Stimulated activated CD8-positive, alpha-beta memory T cell treated with anti-CD3 and anti-CD28 coated beads, Interleukin-4, amount 100 ng/mL, for 48 hours (primary cell): ENCODE results near the gene C15orf40.
"Not testable (repeated sequence)": the region's sequence is repeated elsewhere in the genome, so short reads cannot be mapped to it uniquely, and the experiment has no call there.

Source experiments
- DNase-seq: peaks from one replicate; pipeline ENCODE4 v3.0.0-alpha.2; 2020

Gene C15orf40

DNA sequence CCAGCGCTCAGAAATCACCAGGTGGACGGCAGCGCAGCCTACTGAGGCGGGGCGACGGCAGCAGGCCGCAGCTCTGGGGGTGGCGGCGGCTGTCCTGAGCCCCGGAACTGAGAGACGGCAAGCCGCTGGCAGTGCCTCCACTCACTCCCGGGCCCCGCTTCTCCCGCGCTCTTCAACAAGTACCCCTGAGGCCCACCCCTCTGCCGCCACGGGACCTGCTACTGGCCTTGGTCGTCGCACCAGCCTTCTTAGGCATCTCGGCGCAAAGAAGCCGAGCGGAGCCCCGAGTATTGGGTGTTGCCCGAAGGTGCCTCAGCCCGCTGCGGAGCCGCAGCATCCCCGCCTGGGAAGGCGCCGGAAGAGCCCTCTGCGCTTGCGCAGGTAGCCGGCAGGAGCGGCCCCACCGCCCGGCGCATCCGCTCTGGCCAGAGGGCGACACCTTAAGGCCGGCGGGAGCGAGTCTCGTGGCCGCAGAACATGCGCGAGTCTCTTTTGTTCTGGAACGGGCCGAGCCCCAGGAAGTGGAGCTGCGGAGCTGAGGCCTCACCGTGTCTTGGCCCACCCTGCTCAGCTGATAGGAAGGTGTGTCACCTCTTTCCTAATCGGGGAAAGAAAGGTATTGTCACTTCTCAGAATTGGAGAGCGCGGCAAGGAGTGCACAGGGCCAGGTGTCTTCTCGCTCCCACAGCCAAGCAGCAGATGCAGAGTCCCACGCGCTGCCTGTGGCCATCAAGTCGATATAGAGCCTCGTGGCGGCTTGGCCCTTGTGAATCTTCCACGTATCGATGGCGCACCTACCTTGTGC, at the start of gene C15orf40:
TSS of gene C15orf40 (minus strand) at position 369 of the 805 bp plus-strand sequence. CDS start at position 337, 32 bp downstream.
- DNase-seq: peak; percentile 89

GRCh38 chr15:83057696-83058376, 46.4 kb upstream of the C15orf40 start:
- no peak for DNase-seq

DNA sequence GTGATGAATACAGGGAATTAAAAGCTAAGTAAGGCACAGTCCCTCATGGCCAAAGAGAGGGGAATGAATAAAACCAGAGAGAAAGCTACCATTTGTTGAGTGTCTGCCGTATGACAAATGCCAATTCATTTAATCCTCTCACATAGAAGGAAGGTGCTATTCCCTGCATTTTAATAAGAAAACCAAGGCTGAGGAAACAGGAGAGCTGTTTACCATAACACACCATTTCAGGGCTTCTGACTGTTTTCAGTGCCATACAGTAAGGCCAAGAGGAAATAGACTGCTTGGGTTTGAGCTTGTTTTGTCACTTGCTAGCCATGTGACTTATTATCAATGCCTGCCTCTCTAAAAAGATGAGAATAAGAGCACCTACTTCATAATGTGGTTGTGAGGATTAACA, 45.6 kb upstream of the C15orf40 start:
- no peak for DNase-seq

- DNase-seq: no peak
Measured at GRCh38 chr15:83053151-83053550, 41.7 kb upstream of the C15orf40 start.

DNA sequence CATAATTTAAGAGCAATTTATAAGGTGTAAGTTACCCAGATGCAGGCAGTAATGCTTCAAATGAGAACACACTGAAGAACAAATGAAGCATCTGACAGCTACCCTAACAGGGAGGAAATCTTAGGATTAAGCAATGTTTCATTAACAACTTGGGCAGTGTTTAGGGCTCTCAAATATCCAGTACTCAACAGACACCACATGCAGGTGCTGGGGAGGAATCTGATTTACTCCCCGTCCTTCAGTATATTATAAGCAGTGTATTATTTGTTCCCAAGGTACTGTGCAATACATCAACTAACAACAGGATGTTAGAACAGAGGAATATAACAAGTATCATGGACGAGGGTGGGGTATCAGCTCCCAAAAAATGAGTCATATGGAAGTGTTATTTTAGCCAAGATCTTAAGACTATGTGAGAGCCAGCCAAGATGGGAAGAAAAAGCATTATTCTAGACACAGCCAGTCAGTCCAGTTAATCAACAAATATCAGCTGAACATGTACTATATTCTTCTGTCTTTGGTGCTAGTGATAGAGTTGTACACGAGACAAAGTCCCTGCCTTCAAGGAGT, 35.2 kb upstream of the C15orf40 start:
- DNase-seq: no peak

- no peak for DNase-seq
Measured at GRCh38 chr15:83044156-83044555, 32.7 kb upstream of the C15orf40 start.

DNA sequence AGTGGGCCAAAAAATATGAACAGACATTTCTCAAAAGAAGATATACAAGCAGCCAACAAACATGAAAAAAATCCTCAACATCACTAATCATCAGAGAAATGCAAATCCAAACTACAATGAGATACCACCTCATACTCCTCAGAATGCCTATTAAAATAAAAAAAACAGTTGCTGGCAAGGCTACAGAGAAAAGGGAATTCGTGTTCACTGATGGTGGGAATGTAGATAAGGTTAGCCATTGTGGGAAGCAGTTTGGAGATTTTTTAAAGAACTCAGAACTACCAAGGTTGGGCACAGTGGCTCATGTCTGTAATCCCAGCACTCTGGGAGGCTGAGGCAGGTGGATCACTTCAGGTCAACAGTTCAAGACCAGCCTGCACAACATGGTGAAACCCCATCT, 27.8 kb upstream of the C15orf40 start:
- no peak for DNase-seq

DNA sequence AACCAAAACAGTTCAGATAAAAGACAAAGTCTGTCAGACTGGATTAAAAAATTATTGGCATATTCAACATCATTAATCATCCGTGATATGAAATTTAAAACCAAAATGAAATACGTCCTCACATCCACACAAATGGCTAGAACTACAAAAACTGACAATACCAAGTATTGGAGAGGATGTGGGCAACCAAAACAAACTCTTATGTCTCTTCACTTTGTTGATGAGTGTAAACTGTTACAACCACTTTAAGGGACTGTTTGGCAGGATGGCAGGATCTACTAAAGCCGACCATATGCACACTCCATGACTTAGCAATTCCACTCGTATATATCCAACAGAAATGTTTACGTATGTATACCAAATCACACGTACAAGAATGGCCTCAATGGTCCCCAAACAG, 24.8 kb upstream of the C15orf40 start:
- DNase-seq: no peak

DNA sequence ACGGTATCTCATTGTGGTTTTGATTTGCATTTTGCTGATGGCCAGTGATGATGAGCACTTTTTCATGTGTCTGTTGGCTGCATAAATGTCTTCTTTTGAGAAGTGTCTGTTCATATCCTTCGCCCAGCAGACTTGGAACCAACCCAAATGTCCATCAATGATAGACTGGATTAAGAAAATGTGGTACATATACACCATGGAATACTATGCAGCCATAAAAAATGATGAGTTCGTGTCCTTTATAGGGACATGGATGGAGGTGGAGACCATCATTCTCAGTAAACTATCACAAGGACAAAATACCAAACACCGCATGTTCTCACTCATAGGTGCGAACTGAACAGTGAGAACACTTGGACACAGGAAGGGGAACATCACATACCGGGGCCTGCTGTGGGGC, 19.8 kb upstream of the C15orf40 start:
- DNase-seq: not testable (repeated sequence)

- DNase-seq: no peak
Measured at GRCh38 chr15:83030021-83030420, 18.6 kb upstream of the C15orf40 start.

GRCh38 chr15:83018436-83018835, 7.0 kb upstream of the C15orf40 start:
- DNase-seq: no peak

- DNase-seq: no peak
Measured at GRCh38 chr15:83016906-83017305, 5.5 kb upstream of the C15orf40 start.

- DNase-seq: no peak
Measured at GRCh38 chr15:83015361-83015760, 3.9 kb upstream of the C15orf40 start.

GRCh38 chr15:83014205-83014653, 2.8 kb upstream of the C15orf40 start:
- DNase-seq: no peak

GRCh38 chr15:83012636-83013035, 1.2 kb upstream of the C15orf40 start:
- DNase-seq: no peak

DNA sequence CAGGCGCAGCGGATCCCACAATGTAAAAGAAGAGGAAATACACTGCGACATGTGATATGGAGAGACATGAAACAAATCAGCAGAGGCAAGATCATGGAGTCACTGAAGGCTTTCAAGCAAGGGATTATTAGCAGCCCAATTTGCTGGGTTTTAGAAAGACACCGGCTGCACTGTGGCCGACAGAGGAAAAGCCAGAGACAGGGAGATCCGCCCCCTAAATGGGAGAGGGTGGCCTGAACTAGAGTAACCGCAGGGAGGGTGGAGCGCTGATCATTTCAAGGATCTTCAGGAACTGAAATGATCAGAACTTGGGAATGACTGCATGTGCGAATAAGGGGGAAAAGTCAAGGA, 612 bp upstream of the C15orf40 start:
- no peak for DNase-seq

GRCh38 chr15:83010709-83011270, 649 bp downstream of the C15orf40 start:
- DNase-seq: peak; percentile 86

DNA sequence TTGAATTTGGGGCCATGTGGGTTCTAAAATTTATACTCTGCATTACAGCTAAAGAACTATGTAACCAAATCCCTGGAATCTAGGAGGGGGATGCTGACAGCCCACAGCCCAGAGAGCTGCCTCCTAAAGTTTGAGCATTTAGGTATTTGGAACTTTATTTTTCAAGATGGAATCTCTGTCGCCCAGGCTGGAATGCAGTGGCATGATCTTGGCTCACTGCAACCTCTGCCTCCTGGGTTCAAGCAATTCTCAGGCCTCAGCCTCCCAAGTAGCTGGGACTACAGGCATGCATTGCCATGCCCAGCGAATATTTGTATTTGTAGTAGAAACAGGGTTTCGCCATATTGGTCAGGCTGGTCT, 10.8 kb downstream of the C15orf40 start:
- DNase-seq: not testable (repeated sequence)

- no peak for DNase-seq
Measured at GRCh38 chr15:82999905-83000671, 11.4 kb downstream of the C15orf40 start.

DNA sequence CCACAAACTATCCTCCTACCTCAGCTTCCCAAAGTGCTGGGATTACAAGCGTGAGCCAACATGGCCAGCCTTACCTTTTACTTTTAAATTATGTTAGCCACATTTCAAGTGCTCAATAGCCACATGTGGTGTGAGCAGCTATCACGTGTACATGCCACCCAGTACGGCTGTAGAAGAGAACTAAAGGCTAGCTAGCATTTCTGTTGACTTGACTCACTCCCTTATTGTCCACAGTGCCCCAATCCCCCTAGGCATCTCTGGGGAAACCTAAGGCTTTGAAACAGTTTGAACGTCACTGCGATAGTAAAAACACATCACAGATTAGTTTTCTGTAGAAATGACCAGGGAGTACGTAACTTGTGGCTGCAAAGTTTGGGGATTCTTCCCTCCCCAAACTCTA, 12.0 kb downstream of the C15orf40 start:
- no peak for DNase-seq

DNA sequence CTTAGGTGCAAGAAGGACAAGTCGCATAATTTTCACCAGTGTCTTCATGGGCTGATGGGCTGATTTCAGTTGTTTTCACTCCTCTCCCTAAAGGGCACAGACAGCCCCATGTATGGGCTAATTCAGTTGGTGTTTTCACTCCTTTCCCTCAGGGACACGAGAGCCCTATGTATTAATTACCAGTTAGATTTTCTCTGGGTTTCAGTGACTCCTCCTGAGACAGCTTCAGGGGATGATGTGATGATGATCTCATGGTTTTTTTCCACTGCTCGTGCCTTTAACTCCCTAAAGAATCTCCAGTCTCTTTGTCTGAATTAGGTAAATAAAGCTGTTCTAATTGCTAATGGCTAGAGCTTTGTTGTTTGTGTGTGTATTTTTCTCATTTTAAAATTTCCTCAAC, 15.5 kb downstream of the C15orf40 start:
- no peak for DNase-seq

DNA sequence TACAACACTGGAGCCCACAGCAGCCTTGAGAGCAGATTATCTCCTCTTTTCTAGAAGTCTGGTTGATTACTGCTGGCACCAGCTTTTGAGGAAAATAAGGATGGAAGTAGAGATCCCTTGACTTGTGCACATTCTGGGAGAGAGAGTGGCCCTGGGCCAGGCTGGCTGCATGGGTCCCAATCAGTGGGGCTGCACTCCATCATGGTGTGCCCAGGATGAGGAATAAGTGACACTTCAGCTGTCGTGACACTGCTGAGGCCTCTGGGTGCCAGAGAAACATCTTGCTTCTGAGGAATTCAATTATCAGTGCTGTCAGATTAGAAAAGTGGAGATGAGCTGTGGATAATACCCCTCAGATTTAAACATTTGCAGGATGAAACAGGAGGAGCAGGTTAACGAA, 16.4 kb downstream of the C15orf40 start:
- no peak for DNase-seq

- DNase-seq: no peak
Measured at GRCh38 chr15:82993144-82993543, 18.3 kb downstream of the C15orf40 start.
